Endothelial cell of umbilical vein (primary cell): ENCODE data around the gene ZDHHC17. TPM values are rescaled to one million over a fixed set of nuclear protein-coding genes. Genes with fewer than 3 reads are reported as not detected.

Source experiments
- BruUV-seq: library from RNA; stranded (reverse); fragments of 400-500 nt; replicated peaks from 2 replicates; lab custom pipeline; 2021; lab: Mats Ljungman, UMichigan
- CTCF ChIA-PET: fragments of 300-600, 350-600 bp; sonication (Branson Sonifier 250); formaldehyde crosslinking; loops from one replicate; lab custom pipeline; 2021; ENCODE audit warnings: antibody characterized with exemption, inconsistent platforms; lab: Charles Lee
- POLR2A ChIA-PET: fragments of 300-600, 350-600 bp; sonication (Branson Sonifier 250); formaldehyde crosslinking; loops from one replicate; lab custom pipeline; 2021; ENCODE audit warnings: antibody characterized with exemption, inconsistent platforms; lab: Charles Lee
- DNase-seq: peaks from one replicate; pipeline ENCODE4 v3.0.0-alpha.2; 2011; ENCODE audit warnings: low read depth, low spot score
- FAIRE-seq: peaks from 2 replicates; lab custom pipeline; 2011; peaks lifted over from hg19 to GRCh38; lab: Jason Lieb, UNC
- H2AFZ ChIP-seq: 2 replicates; pipeline ENCODE4 v1.6.0; 2012; ENCODE audit warnings: low read depth, low read length, control low read depth, inconsistent platforms
- H3K27ac ChIP-seq: 2 replicates; pipeline ENCODE4 v1.5.1; 2011; ENCODE audit warnings: low read depth, mild to moderate bottlenecking, control low read depth, low read length, moderate library complexity; ENCODE audit not compliant: insufficient read depth
- H3K27me3 ChIP-seq, 2 experiments: 2 replicates each; pipeline versions ENCODE4 v1.6.0 to v1.6.1; 2011; ENCODE audit warnings: low read length in 2 of 2, mixed read lengths in 1 of 2; ENCODE audit not compliant: control insufficient read depth in 2 of 2, insufficient read depth in 2 of 2
- H3K36me3 ChIP-seq, 2 experiments: 2 replicates in 1 of 2; 3 replicates in 1 of 2; pipeline ENCODE4 v1.5.1; 2011; ENCODE audit warnings: low read length in 2 of 2, mild to moderate bottlenecking in 1 of 2, moderate library complexity in 1 of 2; ENCODE audit not compliant: control insufficient read depth in 2 of 2, insufficient read depth in 2 of 2; ENCODE audit errors: extremely low read depth in 1 of 2
- H3K4me1 ChIP-seq: 3 replicates; pipeline ENCODE4 v1.5.1; 2011; ENCODE audit warnings: mild to moderate bottlenecking, low read length; ENCODE audit not compliant: control insufficient read depth, insufficient read depth; ENCODE audit errors: extremely low read depth
- H3K4me2 ChIP-seq: 2 replicates; pipeline ENCODE4 v1.6.1; 2011; ENCODE audit warnings: low read length, control low read depth, mixed read lengths; ENCODE audit not compliant: insufficient read depth
- H3K4me3 ChIP-seq, 3 experiments: fragments of 200-600 bp in 1 of 3; sonication (generic), shearing (Covaris generic) in 1 of 3; replicated peaks in 1 of 3; 2 replicates each; pipeline ENCODE4 v1.5.1; 2011 to 2016; ENCODE audit warnings: control low read depth in 3 of 3, low read length in 3 of 3, mild to moderate bottlenecking in 2 of 3, inconsistent platforms in 1 of 3, low read depth in 1 of 3, moderate library complexity in 1 of 3; ENCODE audit not compliant: insufficient read depth in 1 of 3
- H3K79me2 ChIP-seq: 2 replicates; pipeline ENCODE4 v1.6.0; 2012; ENCODE audit warnings: low read length, inconsistent platforms; ENCODE audit not compliant: control insufficient read depth, insufficient read depth
- H3K9ac ChIP-seq: replicated peaks from 2 replicates; pipeline ENCODE3; 2011; ENCODE audit warnings: low read length, control low read depth; ENCODE audit not compliant: insufficient read depth; ENCODE audit errors: extremely low read depth
- H3K9me1 ChIP-seq: replicated peaks from 3 replicates; pipeline ENCODE4 v1.6.0; 2011; ENCODE audit warnings: mild to moderate bottlenecking, low read length; ENCODE audit not compliant: control insufficient read depth, insufficient read depth; ENCODE audit errors: extremely low read depth
- H3K9me3 ChIP-seq: replicated peaks from 2 replicates; pipeline ENCODE4 v1.5.1; 2012; ENCODE audit warnings: low read length, inconsistent platforms; ENCODE audit not compliant: control insufficient read depth, insufficient read depth
- H4K20me1 ChIP-seq: replicated peaks from 2 replicates; pipeline ENCODE3; 2011; ENCODE audit warnings: mild to moderate bottlenecking, low read length; ENCODE audit not compliant: control insufficient read depth, insufficient read depth; ENCODE audit errors: extremely low read depth
- FOS ChIP-seq: IDR thresholded peaks from 2 replicates; pipeline ENCODE4 v1.6.1; 2011; ENCODE audit warnings: mild to moderate bottlenecking, low read length, moderate library complexity, borderline replicate concordance; ENCODE audit not compliant: insufficient read depth
- GATA2 ChIP-seq: IDR thresholded peaks from 2 replicates; pipeline ENCODE4 v1.7.0; 2011; ENCODE audit warnings: low read depth, mild to moderate bottlenecking, moderate library complexity, mixed read lengths, low read length; ENCODE audit not compliant: insufficient read length, insufficient read depth
- JUN ChIP-seq: IDR thresholded peaks from 2 replicates; pipeline ENCODE4 v1.6.1; 2011; ENCODE audit warnings: borderline replicate concordance, low read depth; ENCODE audit not compliant: insufficient read length, insufficient read depth
- MYC ChIP-seq: IDR thresholded peaks from one replicate; pipeline ENCODE4 v1.6.1; 2011; ENCODE audit warnings: mild to moderate bottlenecking, low read depth, low read length
- POLR2A ChIP-seq: IDR thresholded peaks from 2 replicates; pipeline ENCODE4 v1.6.1; 2012; ENCODE audit warnings: low read depth, mild to moderate bottlenecking, control low read depth, low read length
- POLR2AphosphoS5 ChIP-seq: IDR thresholded peaks from 2 replicates; pipeline ENCODE4 v1.6.1; 2012; ENCODE audit warnings: low read depth, mild to moderate bottlenecking, control low read depth, low read length, moderate library complexity; ENCODE audit not compliant: insufficient read depth
- dilution Hi-C: fragments of 300-500 bp; cut with MboI; formaldehyde crosslinking; loops from one replicate; pipeline ENCODE4 v1.15.0; 2019; ENCODE audit warnings: low sequenced_read_pairs; ENCODE audit not compliant: extremely low pct_ligation_motif_present
- intact Hi-C: fragments of 100-400 bp; cut with micrococcal nuclease; formaldehyde crosslinking; loops from one replicate; pipeline ENCODE4 v1.10.0; 2022
- polyA plus RNA-seq, 4 experiments: library from polyadenylated mRNA; depleted of rRNA in 3 of 4; stranded (reverse) in 3 of 4; unstranded in 1 of 4; fragments of >200 nt; gene quantifications; 2 replicates each; pipeline versions ENCODE4 v1.2.1 to v1.2.3, GENCODE V29; 2011 to 2012; ENCODE audit warnings: missing spikeins in 1 of 4
- total RNA-seq: library from RNA; stranded (reverse); gene quantifications from 2 replicates; pipeline ENCODE4 v1.2.3, GENCODE V29; 2021
- TF ChIP-seq, protein P1 (sequence below), 2 donors: IDR thresholded peaks; 1 replicate in 1 of 2; 2 replicates in 1 of 2; pipeline ENCODE4 v1.5.1; 2011; ENCODE audit warnings: low read length in 2 of 2, mild to moderate bottlenecking in 2 of 2, moderate library complexity in 2 of 2, control low read depth in 1 of 2, inconsistent platforms in 1 of 2, low read depth in 1 of 2; ENCODE audit not compliant: insufficient read depth in 1 of 2; ENCODE audit errors: extremely low read depth in 1 of 2
- TF ChIP-seq, protein P2 (sequence below): IDR thresholded peaks from 2 replicates; pipeline ENCODE4 v1.6.1; 2011; ENCODE audit not compliant: insufficient read depth, insufficient read length

The ZDHHC17 gene
- total and polyA plus RNA-seq, 2 donors (not counting 3 experiments of a cell fraction or from before 2014, with no cell fraction given): 21.2 to 26.9 TPM

DNA sequence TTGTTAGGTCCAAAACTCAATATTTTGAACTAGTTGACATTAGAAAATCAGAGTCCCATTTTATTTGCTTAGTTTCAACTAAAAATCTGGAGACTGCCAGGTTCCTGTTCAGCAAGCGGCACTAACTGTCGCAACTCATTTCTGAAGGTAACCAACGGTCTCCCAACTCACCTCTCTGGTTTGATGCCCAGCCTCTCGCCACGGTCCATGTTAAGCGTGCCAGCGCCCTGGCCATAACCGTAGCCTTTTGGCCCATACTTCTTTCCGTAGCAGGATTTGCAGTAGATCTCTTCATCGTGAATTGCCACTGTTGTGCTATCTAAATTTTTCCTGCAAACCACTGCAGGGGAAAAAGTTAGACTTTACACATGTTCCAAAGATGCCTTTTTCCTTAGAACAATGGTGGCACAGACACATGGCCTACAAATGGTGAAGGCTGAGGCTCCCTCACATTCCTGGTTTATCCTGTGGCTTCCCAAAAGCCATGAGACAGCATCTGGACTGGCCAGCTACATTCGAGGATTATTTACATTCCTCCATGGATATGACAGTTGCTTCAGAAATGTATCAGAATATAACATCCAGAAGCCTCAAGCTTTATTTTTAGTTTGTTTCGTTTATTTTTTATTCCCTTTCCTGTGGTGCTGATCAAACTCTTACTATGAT is 99.2 kb downstream of the ZDHHC17 start:
- no peaks in the 10 kb centered on the region for H3K9me1 ChIP-seq
- DNase-seq (no peak), FAIRE-seq (no peak)
- no peak overlapping the region for H3K4me2 ChIP-seq
- H3K27ac ChIP-seq: no peak overlapping the region
- H3K79me2 ChIP-seq: no peaks in the 10 kb centered on the region
- H3K4me3 ChIP-seq: no peak overlapping the region
- no TSS peak for BruUV-seq
- H3K9me3 ChIP-seq: no peaks in the 10 kb centered on the region
- dilution Hi-C loops: no loop called here
- TF ChIP-seq MYC: no peak
- TF ChIP-seq FOS: no peak
- no peak for TF ChIP-seq GATA2
- TF ChIP-seq, protein P1, sequence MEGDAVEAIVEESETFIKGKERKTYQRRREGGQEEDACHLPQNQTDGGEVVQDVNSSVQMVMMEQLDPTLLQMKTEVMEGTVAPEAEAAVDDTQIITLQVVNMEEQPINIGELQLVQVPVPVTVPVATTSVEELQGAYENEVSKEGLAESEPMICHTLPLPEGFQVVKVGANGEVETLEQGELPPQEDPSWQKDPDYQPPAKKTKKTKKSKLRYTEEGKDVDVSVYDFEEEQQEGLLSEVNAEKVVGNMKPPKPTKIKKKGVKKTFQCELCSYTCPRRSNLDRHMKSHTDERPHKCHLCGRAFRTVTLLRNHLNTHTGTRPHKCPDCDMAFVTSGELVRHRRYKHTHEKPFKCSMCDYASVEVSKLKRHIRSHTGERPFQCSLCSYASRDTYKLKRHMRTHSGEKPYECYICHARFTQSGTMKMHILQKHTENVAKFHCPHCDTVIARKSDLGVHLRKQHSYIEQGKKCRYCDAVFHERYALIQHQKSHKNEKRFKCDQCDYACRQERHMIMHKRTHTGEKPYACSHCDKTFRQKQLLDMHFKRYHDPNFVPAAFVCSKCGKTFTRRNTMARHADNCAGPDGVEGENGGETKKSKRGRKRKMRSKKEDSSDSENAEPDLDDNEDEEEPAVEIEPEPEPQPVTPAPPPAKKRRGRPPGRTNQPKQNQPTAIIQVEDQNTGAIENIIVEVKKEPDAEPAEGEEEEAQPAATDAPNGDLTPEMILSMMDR (IDR thresholded peaks at IDR 0.05; ENCODE audit: extremely low read depth in 1 of 2, insufficient read depth in 1 of 2, low read depth in 1 of 2, low read length in 2 of 2): no peak
- TF ChIP-seq, protein P2, sequence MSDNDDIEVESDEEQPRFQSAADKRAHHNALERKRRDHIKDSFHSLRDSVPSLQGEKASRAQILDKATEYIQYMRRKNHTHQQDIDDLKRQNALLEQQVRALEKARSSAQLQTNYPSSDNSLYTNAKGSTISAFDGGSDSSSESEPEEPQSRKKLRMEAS: no peak
- TF ChIP-seq POLR2A: no peak
- TF ChIP-seq POLR2AphosphoS5: no peak
- TF ChIP-seq JUN: no peak
- H4K20me1 ChIP-seq: no peaks in the 10 kb centered on the region
- no peak overlapping the region for H2AFZ ChIP-seq
- no peaks in the 10 kb centered on the region for H3K4me1 ChIP-seq
- ChIA-PET POLR2A (no interaction called here), CTCF (no interaction called here)
- intact Hi-C loops: no loop called here
- H3K36me3 ChIP-seq: no peaks in the 10 kb centered on the region
- no peaks in the 10 kb centered on the region for H3K27me3 ChIP-seq
- no peak overlapping the region for H3K9ac ChIP-seq
